ENCODE results near the gene MESP2.

The MESP2 gene

GRCh38 chr15:89760303-89761008, 15.7 kb upstream of the MESP2 start:
- TF ChIP-seq CTCF (IDR thresholded peaks at IDR 0.05; ENCODE audit: low read depth, low read length, missing control alignments) = peak; percentile 99
- no peak for DNase-seq (ENCODE audit: extremely low read depth, low read depth)
- no peak overlapping the region for H3K4me3 ChIP-seq (replicated peaks; ENCODE audit: low read depth, low read length)

GRCh38 chr15:89761009-89761831, 14.9 kb upstream of the MESP2 start:
- no peak for DNase-seq (ENCODE audit: extremely low read depth, low read depth)
- H3K4me3 ChIP-seq (replicated peaks; ENCODE audit: low read depth, low read length) = no peak overlapping the region
- TF ChIP-seq CTCF (IDR thresholded peaks at IDR 0.05; ENCODE audit: low read depth, low read length, missing control alignments) = no peak

GRCh38 chr15:89761929-89762328, 14.2 kb upstream of the MESP2 start:
- no peak for TF ChIP-seq CTCF (IDR thresholded peaks at IDR 0.05; ENCODE audit: low read depth, low read length, missing control alignments)
- no peak overlapping the region for H3K4me3 ChIP-seq (replicated peaks; ENCODE audit: low read depth, low read length)
- no peak for DNase-seq (ENCODE audit: extremely low read depth, low read depth)

- no peak overlapping the region for H3K4me3 ChIP-seq (replicated peaks; ENCODE audit: low read depth, low read length)
- TF ChIP-seq CTCF (IDR thresholded peaks at IDR 0.05; ENCODE audit: low read depth, low read length, missing control alignments) = no peak
- DNase-seq (ENCODE audit: extremely low read depth, low read depth) = no peak
Measured at GRCh38 chr15:89765694-89766093, 10.4 kb upstream of the MESP2 start.

GRCh38 chr15:89766357-89767311, 9.5 kb upstream of the MESP2 start:
- H3K4me3 ChIP-seq (replicated peaks; ENCODE audit: low read depth, low read length) = no peak overlapping the region
- TF ChIP-seq CTCF (IDR thresholded peaks at IDR 0.05; ENCODE audit: low read depth, low read length, missing control alignments) = no peak
- DNase-seq (ENCODE audit: extremely low read depth, low read depth) = no peak

GRCh38 chr15:89767411-89767915, 8.7 kb upstream of the MESP2 start:
- H3K4me3 ChIP-seq (replicated peaks; ENCODE audit: low read depth, low read length) = no peak overlapping the region
- no peak for DNase-seq (ENCODE audit: extremely low read depth, low read depth)
- no peak for TF ChIP-seq CTCF (IDR thresholded peaks at IDR 0.05; ENCODE audit: low read depth, low read length, missing control alignments)

Data from HFF-Myc (cell line).